ENCODE data around the gene PRKAR2B. TPM values are rescaled to one million over a fixed set of nuclear protein-coding genes. Genes with fewer than 3 reads are reported as not detected.

PRKAR2B gene
- total RNA-seq, 4 donors from 2014 or later: 33.1 to 54.6 (median 51.5) TPM

- Histone ChIP-seq H3K9me3 (no peaks in the 10 kb centered on the region), H3K27ac (no peak overlapping the region), H3K4me1 (no peaks in the 10 kb centered on the region), H3K27me3 (no peaks in the 10 kb centered on the region), H3K4me3 (no peak overlapping the region), H3K36me3 (no peaks in the 10 kb centered on the region)
- no peak for DNase-seq (ENCODE audit: low spot score in 2 of 2)
- TF ChIP-seq POLR2A (IDR thresholded peaks at IDR 0.05) (no peak), EP300 (IDR thresholded peaks at IDR 0.05) (no peak), CTCF (IDR thresholded peaks at IDR 0.05) (no peak)
- WGBS, 2 donors: 86 to 90% methylated on average over 2 of the region's 2 CpGs
Measured at GRCh38 chr7:107078517-107078966, 34.0 kb downstream of the PRKAR2B start.

GRCh38 chr7:107079212-107079940 is 34.9 kb downstream of the PRKAR2B start:
- no peaks in the 10 kb centered on the region for H3K9me3 ChIP-seq
- no peaks in the 10 kb centered on the region for H3K4me1 ChIP-seq
- H3K36me3 ChIP-seq: no peaks in the 10 kb centered on the region
- no peak overlapping the region for H3K4me3 ChIP-seq
- no peak overlapping the region for H3K27ac ChIP-seq
- 79% methylated on average over 11 of the region's 11 CpGs for WGBS, 2 donors
- no peaks in the 10 kb centered on the region for H3K27me3 ChIP-seq
- TF ChIP-seq CTCF (IDR thresholded peaks at IDR 0.05) (no peak), EP300 (IDR thresholded peaks at IDR 0.05) (no peak), POLR2A (IDR thresholded peaks at IDR 0.05) (no peak)
- no peak for DNase-seq (ENCODE audit: low spot score in 2 of 2)

- 76 to 79% methylated on average over 4 of the region's 4 CpGs for WGBS, 2 donors
- no peaks in the 10 kb centered on the region for H3K36me3 ChIP-seq
- DNase-seq (ENCODE audit: low spot score in 2 of 2): no peak
- TF ChIP-seq CTCF (IDR thresholded peaks at IDR 0.05) (no peak), POLR2A (IDR thresholded peaks at IDR 0.05) (no peak), EP300 (IDR thresholded peaks at IDR 0.05) (no peak)
- H3K4me1 ChIP-seq: no peaks in the 10 kb centered on the region
- no peak overlapping the region for H3K27ac ChIP-seq
- no peak overlapping the region for H3K4me3 ChIP-seq
- H3K27me3 ChIP-seq: no peaks in the 10 kb centered on the region
- no peaks in the 10 kb centered on the region for H3K9me3 ChIP-seq
Measured at GRCh38 chr7:107080099-107080505, 35.6 kb downstream of the PRKAR2B start.

GRCh38 chr7:107080533-107080932 is 36.0 kb downstream of the PRKAR2B start:
- no peak for TF ChIP-seq EP300 (IDR thresholded peaks at IDR 0.05)
- no peak for TF ChIP-seq CTCF (IDR thresholded peaks at IDR 0.05)
- no peak for TF ChIP-seq POLR2A (IDR thresholded peaks at IDR 0.05)
- Histone ChIP-seq H3K9me3 (no peaks in the 10 kb centered on the region), H3K36me3 (no peaks in the 10 kb centered on the region), H3K4me3 (no peak overlapping the region), H3K27me3 (no peaks in the 10 kb centered on the region), H3K27ac (no peak overlapping the region), H3K4me1 (no peaks in the 10 kb centered on the region)
- WGBS, 2 donors: 86 to 95% methylated on average over 2 of the region's 2 CpGs
- no peak for DNase-seq (ENCODE audit: low spot score in 2 of 2)

GRCh38 chr7:107085180-107085579 is 40.7 kb downstream of the PRKAR2B start:
- H3K36me3 ChIP-seq: no peaks in the 10 kb centered on the region
- no peak overlapping the region for H3K27ac ChIP-seq
- no peak overlapping the region for H3K4me3 ChIP-seq
- DNase-seq (ENCODE audit: low spot score in 2 of 2): no peak
- peaks cover 0 to 2% (median 0%) of the 10 kb centered on the region in 4 donors for H3K4me1 ChIP-seq
- no peaks in the 10 kb centered on the region for H3K27me3 ChIP-seq
- no peaks in the 10 kb centered on the region for H3K9me3 ChIP-seq
- TF ChIP-seq CTCF (IDR thresholded peaks at IDR 0.05) (no peak), POLR2A (IDR thresholded peaks at IDR 0.05) (no peak), EP300 (IDR thresholded peaks at IDR 0.05) (no peak)

Data from tibial nerve (tissue), 4 donors.